GM18508 (cell line): ENCODE results near the gene RBM45.
"Not testable (repeated sequence)": the region's sequence is repeated elsewhere in the genome, so short reads cannot be mapped to it uniquely, and the experiment has no call there.

Experiments used
- ATAC-seq: cut with Tn5 transposase; IDR thresholded peaks from one replicate; pipeline ENCODE4 v1.9.1; 2021; ENCODE audit warnings: moderate number of reproducible peaks; ENCODE audit not compliant: insufficient read depth, unreplicated experiment

The RBM45 gene

GRCh38 chr2:178153878-178154277, 41.6 kb downstream of the RBM45 start:
- not testable (repeated sequence) for ATAC-seq

GRCh38 chr2:178155524-178155923, 43.3 kb downstream of the RBM45 start:
- ATAC-seq, result no peak

- ATAC-seq, result no peak
These were observed 45.3 kb downstream of the RBM45 start for GRCh38 chr2:178157574-178157973.

GRCh38 chr2:178159966-178160365, 47.7 kb downstream of the RBM45 start:
- no peak for ATAC-seq

- no peak for ATAC-seq
These were observed 48.4 kb downstream of the RBM45 start for GRCh38 chr2:178160601-178161000.

GRCh38 chr2:178163395-178163794, 51.2 kb downstream of the RBM45 start:
- ATAC-seq, result no peak

- ATAC-seq, result no peak
These were observed 51.7 kb downstream of the RBM45 start for GRCh38 chr2:178163911-178164310.

- ATAC-seq, result no peak
These were observed 61.4 kb downstream of the RBM45 start for GRCh38 chr2:178173657-178174056.

GRCh38 chr2:178177066-178177679, 64.9 kb downstream of the RBM45 start:
- no peak for ATAC-seq
